ENCODE results near the gene TMEM209. TPM values are rescaled to one million over a fixed set of nuclear protein-coding genes. Genes with fewer than 3 reads are reported as not detected.
"Not testable (repeated sequence)": the region's sequence is repeated elsewhere in the genome, so short reads cannot be mapped to it uniquely, and the experiment has no call there.

Gene TMEM209
- 4.2 and 5.7 TPM in 2 replicates for total RNA-seq

DNA sequence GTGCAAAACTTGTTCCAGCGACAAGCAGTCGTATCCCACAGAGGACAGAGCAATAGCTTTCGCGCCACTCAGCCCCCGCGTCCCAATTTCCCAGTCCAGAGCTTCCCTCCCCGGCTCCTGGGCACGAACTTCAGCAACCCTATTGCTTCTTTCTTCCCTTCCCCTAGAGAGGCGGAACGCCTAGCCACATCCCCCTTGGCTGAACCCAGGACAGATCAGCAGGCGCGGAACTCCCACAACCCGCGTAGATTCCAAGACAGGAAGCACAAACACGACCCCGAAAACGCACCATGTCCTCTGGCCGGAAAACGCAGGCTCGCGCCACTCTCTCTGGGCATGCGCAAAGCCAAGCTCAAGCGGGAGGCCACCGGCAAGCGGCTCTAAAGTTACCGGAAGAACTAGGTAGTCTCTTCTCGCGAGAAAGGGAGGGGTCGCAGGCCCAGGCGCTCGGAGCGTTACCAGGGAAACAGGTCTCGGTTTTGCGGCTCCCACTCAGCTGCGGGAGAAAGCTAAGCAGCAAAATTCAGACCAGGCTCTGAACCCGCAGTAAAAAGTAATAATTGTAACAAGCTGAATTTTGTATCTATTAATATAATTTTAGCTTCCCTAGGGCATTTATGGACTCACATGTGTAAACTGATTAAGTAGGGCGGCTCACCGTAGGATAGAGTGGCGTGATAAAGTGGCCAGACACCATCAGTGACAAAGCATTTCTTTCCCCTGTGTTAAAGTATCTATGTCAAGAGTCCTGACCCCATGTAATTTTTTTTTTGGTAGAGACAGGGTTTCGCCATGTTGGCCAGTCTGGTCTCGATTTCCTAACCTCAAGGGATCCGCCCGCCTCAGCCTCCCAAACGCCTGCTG lies at the start of gene TMEM209:
Gene TMEM209 (minus strand): TSS at position 323 of the 864 bp plus-strand sequence. CDS start 31 bp downstream, at position 292.
- peak; percentile 94 to 95 for DNase-seq (ENCODE audit: low read depth in 2 of 2)

DNA sequence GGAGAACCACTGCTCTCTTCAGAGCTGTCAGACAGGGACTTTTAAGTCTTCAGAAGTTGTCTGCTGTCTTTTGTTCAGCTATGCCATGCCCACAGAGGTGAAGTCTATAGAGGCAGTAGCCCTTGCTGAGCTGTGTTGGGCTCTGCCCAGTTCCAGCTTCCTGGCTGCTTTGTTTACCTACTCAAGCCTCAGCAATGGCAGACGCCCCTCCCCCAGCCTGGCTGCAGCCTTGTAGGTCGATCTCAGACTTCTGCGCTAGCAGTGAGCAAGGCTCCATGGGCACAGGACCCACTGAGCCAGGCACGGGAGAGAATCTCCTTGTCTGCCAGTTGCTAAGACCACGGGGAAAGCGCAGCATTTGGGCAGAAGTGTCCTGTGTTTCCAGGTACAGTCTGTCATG lies 49.3 kb upstream of the TMEM209 start:
- DNase-seq (ENCODE audit: low read depth in 2 of 2): no peak

DNA sequence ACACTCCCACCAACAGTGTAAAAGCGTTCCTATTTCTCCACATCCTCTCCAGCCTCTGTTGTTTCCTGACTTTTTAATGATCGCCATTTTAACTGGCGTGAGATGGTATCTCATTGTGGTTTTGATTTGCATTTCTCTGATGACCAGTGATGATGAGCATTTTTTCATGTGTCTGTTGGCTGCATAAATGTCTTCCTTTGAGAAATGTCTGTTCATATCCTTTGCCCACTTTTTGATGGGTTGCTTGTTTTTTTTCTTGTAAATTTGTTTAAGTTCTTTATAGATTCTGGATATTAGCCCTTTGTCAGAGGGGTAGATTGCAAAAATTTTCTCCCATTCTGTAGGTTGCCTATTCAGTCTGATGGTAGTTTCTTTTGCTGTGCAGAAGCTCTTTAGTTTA lies 44.4 kb upstream of the TMEM209 start:
- DNase-seq (ENCODE audit: low read depth in 2 of 2): not testable (repeated sequence)

DNA sequence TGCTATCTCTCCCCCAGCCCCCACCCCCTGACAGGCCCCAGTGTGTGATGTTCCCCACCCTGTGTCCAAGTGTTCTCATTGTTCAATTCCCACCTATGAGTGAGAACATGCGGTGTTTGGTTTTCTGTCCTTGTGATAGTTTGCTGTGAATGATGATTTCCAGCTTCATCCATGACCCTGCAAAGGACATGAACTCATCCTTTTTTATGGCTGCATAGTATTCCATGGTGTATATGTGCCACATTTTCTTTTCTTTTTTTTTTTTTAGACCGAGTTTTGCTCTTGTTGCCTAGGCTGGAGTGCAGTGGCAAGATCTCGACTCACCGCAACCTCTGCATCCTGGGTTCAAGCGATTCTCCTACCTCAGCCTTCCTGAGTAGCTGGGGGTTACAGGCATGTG lies 43.6 kb upstream of the TMEM209 start:
- not testable (repeated sequence) for DNase-seq (ENCODE audit: low read depth in 2 of 2)

DNA sequence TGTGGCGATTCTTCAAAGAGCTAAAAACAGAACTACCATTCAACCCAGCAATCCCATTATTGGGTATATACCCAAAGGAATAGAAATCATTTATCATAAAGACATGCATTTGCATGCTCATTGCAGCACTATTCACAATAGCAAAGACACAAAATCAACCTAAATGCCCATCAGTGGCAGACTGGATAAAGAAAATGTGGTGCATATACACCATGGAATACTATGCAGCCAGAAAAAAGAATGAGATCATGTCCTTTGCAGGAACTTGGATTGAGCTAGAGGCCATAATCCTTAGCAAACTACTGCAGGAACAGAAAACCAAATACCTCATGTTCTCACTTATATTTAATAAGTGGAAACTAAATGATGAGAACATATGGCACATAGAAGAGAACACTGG lies 41.3 kb upstream of the TMEM209 start:
- not testable (repeated sequence) for DNase-seq (ENCODE audit: low read depth in 2 of 2)

DNA sequence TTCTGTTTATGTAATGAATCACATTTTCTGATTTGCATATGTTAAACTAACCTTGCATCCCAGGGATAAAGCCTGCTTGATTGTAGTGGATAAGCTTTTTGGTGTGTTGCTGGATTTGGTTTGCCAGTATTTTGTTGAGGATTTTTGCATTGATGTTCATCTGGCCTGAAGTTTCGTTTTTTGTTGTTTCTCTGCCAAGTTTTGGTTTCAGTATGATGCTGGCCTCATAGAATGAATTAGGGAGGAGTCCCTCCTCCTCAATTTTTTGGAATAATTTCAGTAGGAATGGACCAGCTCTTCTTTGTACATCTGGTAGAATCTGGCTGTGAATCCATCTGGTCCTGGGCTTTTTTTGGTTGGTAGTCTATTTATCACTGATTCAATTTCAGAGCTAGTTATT lies 38.3 kb upstream of the TMEM209 start:
- not testable (repeated sequence) for DNase-seq (ENCODE audit: low read depth in 2 of 2)

DNA sequence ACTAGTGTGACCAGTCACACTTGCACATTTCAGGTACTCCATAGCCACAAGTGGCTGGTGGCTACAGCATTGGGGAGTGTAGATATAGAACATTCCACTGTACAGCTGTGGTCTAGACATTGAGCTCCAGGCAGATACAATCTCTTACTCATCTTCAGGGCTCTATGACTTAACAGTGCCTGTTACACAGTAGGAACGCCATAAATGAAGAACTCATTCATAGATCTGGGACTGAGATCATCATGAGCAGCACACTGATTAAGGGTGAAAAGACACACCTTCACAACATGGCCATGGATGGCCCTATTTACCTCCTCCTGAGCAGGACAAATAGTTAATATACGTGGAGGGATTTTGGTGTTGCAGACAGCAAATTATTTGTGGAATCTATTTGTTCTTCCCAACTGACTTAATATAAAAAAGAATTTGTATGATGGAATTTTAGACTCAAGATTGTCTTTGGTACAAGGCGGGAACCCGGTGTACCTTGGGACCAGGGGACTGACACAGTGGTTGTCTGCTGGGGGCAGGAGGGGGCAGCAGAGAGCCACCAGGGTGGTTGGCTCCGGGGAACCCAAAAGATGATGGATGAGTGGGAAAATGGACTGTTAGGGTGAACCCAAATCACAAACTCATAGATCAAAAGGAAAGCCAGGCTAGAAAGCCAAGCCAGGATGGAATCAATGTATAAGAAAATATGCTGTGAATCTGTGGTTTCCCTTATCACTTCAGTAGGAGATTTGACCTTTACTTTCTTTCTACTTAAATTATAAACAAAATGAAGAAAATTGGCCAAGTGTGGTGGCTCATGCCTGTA lies 37.2 kb upstream of the TMEM209 start:
- peak; percentile 7 to 42 for DNase-seq (ENCODE audit: low read depth in 2 of 2)

DNA sequence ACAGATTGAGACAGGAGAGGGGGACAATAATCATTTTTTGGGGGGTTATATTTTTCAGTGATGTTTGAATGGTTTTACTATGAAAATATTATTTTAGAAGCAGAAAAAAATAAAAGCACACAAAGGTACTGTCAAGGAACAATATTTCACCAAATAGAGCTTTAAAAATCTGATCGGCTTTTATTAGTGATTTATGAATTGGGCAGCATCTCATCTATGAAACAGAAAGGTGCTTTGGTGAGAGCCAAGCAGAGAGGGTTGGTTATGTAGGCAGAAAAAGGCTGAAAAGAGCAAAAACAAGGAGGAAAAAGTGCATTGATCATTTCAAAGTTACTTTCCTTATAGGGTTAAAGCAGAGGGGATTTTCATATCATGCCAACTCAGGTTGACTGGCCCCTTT lies 35.0 kb upstream of the TMEM209 start:
- no peak for DNase-seq (ENCODE audit: low read depth in 2 of 2)

DNA sequence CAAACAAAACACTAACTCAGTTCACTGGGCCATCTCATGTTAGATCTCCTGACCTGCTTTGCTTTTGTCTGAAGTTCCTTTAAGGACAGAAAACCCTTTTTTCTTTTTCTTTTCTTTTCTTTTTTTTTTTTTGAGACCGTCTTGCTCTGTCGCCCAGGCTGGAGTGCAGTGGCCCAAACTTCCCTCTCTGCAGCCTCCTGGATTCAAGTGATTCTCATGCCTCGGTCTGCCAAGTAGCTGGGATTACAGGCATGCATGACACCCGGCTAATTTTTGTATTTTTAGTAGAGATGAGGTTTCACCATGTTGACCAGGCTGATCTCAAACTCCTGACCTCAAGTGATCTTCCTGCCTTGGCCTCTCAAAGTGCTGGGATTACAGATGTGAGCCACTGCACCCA lies 31.2 kb upstream of the TMEM209 start:
- not testable (repeated sequence) for DNase-seq (ENCODE audit: low read depth in 2 of 2)

DNA sequence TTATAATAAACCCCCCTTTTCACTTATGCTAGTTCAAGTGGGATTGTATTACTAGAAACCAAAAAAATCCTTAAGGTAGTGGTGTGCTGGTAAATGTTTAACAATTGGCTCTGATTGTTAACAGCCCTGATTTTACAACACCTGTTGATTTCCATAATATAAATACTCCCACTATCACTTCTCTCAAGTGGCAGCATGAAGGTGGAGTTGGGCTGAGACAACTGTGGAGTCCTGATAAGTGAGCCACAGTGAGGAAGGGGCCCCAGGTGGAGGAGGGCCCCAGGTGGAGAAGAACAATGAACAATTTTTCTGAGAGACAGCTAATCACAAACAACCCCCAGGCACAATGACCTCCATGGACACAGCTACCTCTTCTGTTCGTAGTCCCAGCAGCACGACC lies 28.9 kb upstream of the TMEM209 start:
- no peak for DNase-seq (ENCODE audit: low read depth in 2 of 2)

DNA sequence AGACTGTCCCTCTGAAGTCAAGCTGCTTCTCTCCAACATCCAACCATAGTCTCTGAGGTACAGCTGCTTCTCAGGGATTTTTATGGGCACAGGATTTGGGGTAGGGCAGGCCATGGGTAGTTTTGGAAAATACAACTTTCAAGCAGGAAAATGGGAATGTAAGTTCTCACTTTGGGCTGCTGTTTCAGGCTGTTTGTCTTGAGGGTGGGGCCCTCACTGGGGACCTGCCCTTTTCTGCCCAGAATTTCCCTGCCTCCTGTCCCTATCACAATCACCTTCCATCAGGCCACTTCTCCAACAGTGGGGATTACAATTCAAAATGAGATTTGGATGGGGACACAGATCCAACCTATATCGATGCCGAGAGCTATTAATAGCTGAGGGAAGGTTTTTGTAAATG lies 27.0 kb upstream of the TMEM209 start:
- DNase-seq (ENCODE audit: low read depth in 2 of 2): no peak

DNA sequence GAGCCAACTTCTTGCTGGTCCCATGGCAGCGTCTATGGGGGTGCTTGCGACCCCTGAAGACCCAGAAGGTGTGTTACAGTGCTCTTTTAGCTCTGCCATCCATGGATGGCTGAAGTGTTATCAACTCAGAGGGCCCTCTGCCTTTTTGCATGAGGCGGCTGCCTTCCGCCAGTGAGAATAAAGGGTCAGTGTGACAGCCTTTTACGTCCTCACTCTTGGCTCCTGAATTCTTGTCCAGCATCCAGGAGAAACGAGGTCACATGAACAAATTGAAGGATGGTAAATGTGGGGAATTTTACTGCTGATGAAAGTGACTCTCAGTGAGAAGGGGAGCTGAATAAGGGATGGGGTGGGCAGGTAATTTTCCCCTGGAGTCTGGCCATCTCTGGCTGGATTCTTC lies 26.6 kb upstream of the TMEM209 start:
- no peak for DNase-seq (ENCODE audit: low read depth in 2 of 2)

DNA sequence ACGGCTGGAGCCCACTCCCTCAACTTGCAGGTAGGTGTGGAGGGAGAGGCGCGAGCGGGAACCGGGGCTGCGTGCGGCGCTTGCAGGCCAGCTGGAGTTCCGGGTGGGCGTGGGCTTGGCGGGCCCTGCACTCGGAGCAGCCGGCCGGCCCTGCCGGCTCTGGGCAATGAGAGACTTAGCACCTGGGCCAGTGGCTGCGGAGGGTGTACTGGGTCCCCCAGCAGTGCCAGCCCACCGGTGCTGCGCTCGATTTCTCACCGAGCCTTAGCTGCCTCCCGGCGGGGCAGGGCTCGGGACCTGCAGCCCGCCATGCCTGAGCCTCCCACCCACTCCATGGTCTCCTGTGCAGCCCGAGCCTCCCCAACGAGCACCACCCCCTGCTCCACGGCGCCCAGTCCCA lies 24.8 kb upstream of the TMEM209 start:
- DNase-seq (ENCODE audit: low read depth in 2 of 2): not testable (repeated sequence)

DNA sequence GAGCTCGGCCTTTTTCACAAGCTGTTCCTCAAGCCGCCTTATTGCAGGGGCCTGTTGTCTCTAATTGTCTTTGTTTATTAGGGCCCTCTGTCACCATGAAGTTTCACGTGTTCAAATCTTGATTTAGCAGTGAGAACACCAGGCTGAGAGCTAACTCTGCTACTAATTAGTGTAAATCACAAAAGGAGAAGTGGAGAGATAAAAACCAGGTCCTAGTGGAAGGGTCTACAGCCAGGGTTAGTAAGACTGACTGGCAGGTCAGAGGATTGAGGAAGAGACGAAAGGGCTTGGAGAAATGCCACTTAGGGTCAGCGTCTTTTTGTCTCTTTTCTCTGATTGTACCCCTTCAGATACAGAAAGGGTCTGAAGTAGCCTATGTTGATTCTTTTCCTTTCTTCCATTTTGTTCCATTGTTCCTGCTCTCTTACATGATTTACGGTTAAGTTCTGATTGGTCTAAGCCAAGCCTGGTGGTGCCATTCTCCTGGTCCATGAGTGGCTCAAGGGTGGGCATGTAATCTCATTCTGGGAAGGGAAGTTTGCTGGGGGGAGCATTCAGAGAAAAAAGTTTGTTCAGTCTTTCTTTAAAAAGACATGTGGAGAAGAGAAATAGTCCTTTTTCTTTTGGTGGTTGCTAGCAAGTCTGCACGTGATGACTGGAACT lies 23.8 kb upstream of the TMEM209 start:
- DNase-seq (ENCODE audit: low read depth in 2 of 2): no peak

DNA sequence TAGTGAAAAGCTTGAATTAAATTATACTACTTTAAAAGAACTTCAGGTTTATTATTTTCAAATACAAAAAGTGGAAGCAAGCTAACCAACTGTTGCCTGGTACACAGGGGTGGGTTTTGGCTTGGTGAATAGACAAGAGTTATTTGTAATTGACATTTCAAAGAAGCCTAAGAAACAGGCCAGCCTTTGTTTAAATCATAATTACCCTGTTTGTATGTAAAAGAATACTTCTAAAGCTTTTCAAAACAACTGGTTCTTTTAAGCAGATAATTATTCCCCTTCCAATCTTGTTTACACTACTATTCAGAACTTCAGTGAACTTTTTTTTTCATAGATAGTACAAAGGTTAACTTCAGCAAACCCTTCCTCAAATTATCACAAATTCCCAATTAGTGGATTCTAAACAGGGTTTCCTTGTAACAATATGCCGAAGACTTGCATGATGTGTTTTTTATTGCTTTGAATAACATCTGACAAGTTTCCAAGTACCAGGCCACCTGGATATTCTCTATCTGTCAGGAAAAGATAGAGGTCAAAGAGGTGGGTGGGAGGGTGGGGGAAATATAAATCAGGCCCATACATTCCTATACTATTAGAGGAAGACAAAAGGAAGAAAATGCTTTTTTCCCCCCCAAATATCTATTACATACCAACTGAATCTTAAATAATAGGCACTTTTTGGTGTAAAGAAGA lies 22.8 kb upstream of the TMEM209 start:
- no peak for DNase-seq (ENCODE audit: low read depth in 2 of 2)

DNA sequence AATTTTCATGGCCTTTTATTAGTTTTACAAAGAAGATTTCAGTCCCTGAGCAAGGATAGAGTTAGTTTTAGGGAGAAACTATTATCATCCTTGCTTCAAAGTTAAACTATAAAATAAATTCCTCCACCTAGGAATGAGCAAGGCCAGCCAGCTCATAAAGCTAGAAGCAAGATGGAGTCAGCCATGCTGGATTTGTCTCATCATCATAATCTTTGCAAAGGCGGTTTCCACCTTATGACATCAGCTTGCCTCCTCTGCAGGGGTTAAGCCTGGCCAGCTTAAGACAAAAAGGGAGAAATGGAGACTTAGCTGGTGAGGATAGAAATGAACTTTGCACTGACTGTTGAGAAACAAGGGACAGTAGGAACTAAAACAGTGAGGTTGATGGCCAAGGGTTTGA lies 21.1 kb upstream of the TMEM209 start:
- DNase-seq (ENCODE audit: low read depth in 2 of 2): no peak

DNA sequence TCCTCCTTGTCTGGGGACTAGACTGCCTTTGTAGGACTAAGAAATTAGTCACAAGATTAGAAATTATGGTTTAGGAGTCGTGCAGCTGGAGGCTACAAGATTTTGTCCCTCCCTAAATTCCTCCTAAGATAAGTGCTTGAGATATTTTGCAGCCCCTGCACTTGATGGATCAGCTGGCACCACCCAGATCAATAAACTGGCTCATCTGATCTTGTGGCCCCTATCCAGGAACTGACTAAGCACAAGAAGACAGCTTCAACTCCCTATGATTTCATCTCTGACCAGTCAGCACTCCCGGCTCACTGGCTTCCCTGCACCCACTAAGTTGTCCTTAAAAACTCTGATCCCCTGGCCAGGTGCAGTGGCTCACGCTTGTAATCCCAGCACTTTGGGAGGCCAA lies 19.7 kb upstream of the TMEM209 start:
- not testable (repeated sequence) for DNase-seq (ENCODE audit: low read depth in 2 of 2)

DNA sequence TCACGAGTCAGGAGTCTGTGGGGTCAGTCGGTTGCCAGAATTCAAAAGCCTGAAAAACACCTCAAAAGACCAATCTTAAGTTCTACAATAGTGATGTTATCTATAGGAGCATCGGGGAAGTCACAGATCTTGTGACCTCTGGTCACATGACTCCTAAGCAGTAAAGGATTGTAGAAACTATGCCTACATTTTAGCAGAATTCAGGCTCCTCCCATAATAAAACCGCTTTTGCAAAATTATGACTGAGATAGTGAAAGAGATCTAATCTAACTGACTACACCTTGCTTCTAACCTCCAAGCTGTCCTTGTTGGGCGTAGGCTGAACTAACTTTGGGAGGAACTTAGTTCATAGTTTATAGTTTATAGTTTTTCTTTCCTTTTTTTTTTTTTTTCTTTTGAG lies 19.0 kb upstream of the TMEM209 start:
- DNase-seq (ENCODE audit: low read depth in 2 of 2): no peak

DNA sequence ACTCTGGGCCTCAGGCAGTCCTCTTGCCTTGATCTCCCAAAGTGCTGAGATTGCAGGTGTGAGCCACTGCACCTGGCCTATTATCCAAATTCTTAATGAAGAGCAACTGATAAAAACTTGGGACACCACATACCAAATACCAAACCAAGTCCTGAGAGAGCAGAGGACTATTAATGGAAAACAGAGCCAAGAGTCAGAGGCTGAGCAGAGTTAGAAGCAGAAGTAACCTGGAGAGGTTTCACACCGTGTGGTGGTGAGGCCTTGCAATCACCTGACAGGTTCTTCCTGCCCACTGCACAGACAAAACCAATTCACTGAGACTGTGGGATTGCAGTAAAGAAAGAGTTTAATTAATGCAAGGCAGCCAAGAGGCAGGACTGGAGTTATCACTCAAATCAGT lies 18.4 kb upstream of the TMEM209 start:
- DNase-seq (ENCODE audit: low read depth in 2 of 2): no peak

DNA sequence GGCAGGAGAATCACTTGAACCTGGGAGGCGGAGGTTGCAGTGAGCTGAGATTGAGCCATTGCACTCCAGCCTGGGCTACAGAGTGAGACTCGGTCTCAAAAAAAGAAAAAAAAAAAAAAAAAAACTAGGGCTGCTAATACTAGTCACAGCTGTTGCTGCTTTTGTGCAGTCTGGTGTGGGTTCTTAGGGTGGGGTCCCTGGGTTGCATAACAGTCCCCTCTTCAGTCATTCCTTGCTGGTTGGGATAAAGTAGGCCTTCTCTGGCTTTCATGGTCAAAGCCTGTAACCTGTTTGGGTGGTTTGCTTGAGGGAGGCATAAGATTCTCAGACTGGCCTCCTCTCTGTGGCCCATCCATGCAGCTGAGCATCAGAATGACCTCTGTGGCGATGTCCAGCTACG lies 16.5 kb upstream of the TMEM209 start:
- no peak for DNase-seq (ENCODE audit: low read depth in 2 of 2)

DNA sequence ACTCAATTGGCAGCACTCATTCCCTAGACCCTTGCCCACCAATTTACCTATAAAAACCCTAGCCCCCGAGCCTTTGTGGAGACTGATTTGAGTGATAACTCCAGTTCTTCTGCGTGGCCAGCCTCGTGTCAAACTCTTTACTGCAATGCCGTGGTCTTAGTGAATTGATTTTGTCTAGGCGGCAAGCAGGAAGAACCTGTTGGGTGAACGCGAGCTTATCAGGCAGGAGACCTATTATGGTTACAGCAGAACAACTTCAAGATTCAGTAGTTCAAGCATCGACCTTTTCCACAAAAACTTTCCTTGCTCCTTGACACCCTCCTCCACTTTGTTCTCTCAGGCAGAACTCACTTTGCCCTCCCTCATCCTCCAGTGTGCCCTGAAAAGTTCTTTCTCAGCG lies 14.7 kb upstream of the TMEM209 start:
- DNase-seq (ENCODE audit: low read depth in 2 of 2): no peak

Data from dermis microvascular lymphatic vessel endothelial cell (primary cell).